Measurements from ENCODE around the gene ZRANB3. TPM values are rescaled to one million over a fixed set of nuclear protein-coding genes. Genes with fewer than 3 reads are reported as not detected.

Gene ZRANB3
- total RNA-seq, 1 experiment from 2014 or later = 15.9 TPM

Other genes starting within 250 kb of the ZRANB3 start
- gene R3HDM1, start 266 bp upstream of the ZRANB3 start, total RNA-seq (2014; rRNA removed; shearing (Covaris generic)) = 52.5 and 56.0 TPM in 2 replicates
- gene UBXN4, start 210.6 kb upstream of the ZRANB3 start, total RNA-seq (2014; rRNA removed; shearing (Covaris generic)) = 106 and 129 TPM in 2 replicates

Measured in SJCRH30 (cell line).